IMR-90 (cell line): Measurements from ENCODE around the gene EHMT1. TPM values are rescaled to one million over a fixed set of nuclear protein-coding genes. Genes with fewer than 3 reads are reported as not detected.

ENCODE experiments used
- ATAC-seq: fragments of 200-7000 bp; cut with Tn5 transposase; 2 replicates; pipeline ENCODE4 v1.9.1; 2020; ENCODE audit warnings: low read depth, mild to moderate bottlenecking, moderate library complexity
- BruUV-seq: library from RNA; stranded (reverse); fragments of 400-500 nt; replicated peaks from 2 replicates; lab custom pipeline; 2021; lab: Mats Ljungman, UMichigan
- CTCF ChIA-PET: fragments of 300-600 bp; formaldehyde crosslinking; extraction: SDS; loops from one replicate; lab custom pipeline; 2021; ENCODE audit warnings: antibody characterized with exemption; lab: Yijun Ruan, JAX
- POLR2A ChIA-PET: fragments of 300-600 bp; sonication (Branson Sonifier 250); formaldehyde crosslinking; loops from one replicate; lab custom pipeline; 2022; ENCODE audit warnings: antibody characterized with exemption; ENCODE audit not compliant: unreplicated experiment; lab: Charles Lee
- DNase-seq: peaks from one replicate; pipeline ENCODE4 v3.0.0; 2013
- H2AFZ ChIP-seq: replicated peaks from 2 replicates; pipeline ENCODE3; 2013; ENCODE audit warnings: low read length, mild to moderate bottlenecking; ENCODE audit not compliant: poor library complexity
- H2AK5ac ChIP-seq: 2 replicates; pipeline ENCODE4 v1.6.1; 2013; ENCODE audit warnings: low read depth, low read length, inconsistent platforms
- H2AK9ac ChIP-seq: replicated peaks from 2 replicates; pipeline ENCODE3; 2013; ENCODE audit warnings: mild to moderate bottlenecking, low read depth, low read length, moderate library complexity; ENCODE audit not compliant: poor library complexity
- H2BK120ac ChIP-seq: 2 replicates; pipeline ENCODE4 v1.6.1; 2013; ENCODE audit warnings: low read depth, low read length, inconsistent platforms
- H2BK15ac ChIP-seq: 3 replicates; pipeline ENCODE4 v1.6.1; 2013; ENCODE audit warnings: low read depth, low read length, inconsistent platforms
- H2BK20ac ChIP-seq: 2 replicates; pipeline ENCODE4 v1.6.1; 2013; ENCODE audit warnings: low read depth, mild to moderate bottlenecking, inconsistent platforms, low read length, moderate library complexity
- H2BK5ac ChIP-seq: 2 replicates; pipeline ENCODE4 v1.6.1; 2013; ENCODE audit warnings: mild to moderate bottlenecking, low read depth, low read length, inconsistent platforms; ENCODE audit not compliant: poor library complexity, severe bottlenecking
- H3K14ac ChIP-seq: replicated peaks from 2 replicates; pipeline ENCODE4 v1.6.1; 2013; ENCODE audit warnings: low read depth, low read length, inconsistent platforms
- H3K18ac ChIP-seq: 2 replicates; pipeline ENCODE4 v1.6.1; 2013; ENCODE audit warnings: low read depth, low read length, control low read depth
- H3K23ac ChIP-seq: 2 replicates; pipeline ENCODE4 v1.6.1; 2013; ENCODE audit warnings: low read depth, low read length, inconsistent platforms
- H3K27ac ChIP-seq: 2 replicates; pipeline ENCODE4 v1.5.1; 2013; ENCODE audit warnings: mild to moderate bottlenecking, control low read depth, low read length; ENCODE audit not compliant: insufficient read depth
- H3K27me3 ChIP-seq: 2 replicates; pipeline ENCODE4 v1.6.1; 2013; ENCODE audit warnings: low read length; ENCODE audit not compliant: control insufficient read depth, insufficient read depth
- H3K36me3 ChIP-seq: 2 replicates; pipeline ENCODE4 v1.6.1; 2013; ENCODE audit warnings: low read length, mixed read lengths; ENCODE audit not compliant: control insufficient read depth, insufficient read depth
- H3K4ac ChIP-seq: 2 replicates; pipeline ENCODE4 v1.6.1; 2013; ENCODE audit warnings: low read depth, low read length, inconsistent platforms
- H3K4me1 ChIP-seq: 2 replicates; pipeline ENCODE4 v1.6.1; 2013; ENCODE audit warnings: low read length, mixed read lengths; ENCODE audit not compliant: control insufficient read depth, insufficient read depth
- H3K4me2 ChIP-seq: 2 replicates; pipeline ENCODE4 v1.6.1; 2013; ENCODE audit warnings: low read depth, mild to moderate bottlenecking, control low read depth, low read length, moderate library complexity
- H3K4me3 ChIP-seq: 2 replicates; pipeline ENCODE4 v1.5.1; 2013; ENCODE audit warnings: low read depth, mild to moderate bottlenecking, control low read depth, low read length, moderate library complexity; ENCODE audit not compliant: insufficient read depth
- H3K56ac ChIP-seq: 2 replicates; pipeline ENCODE4 v1.6.1; 2013; ENCODE audit warnings: low read length, inconsistent platforms; ENCODE audit not compliant: insufficient read depth; ENCODE audit errors: extremely low read depth
- H3K79me1 ChIP-seq, 2 experiments: 2 replicates each; pipeline ENCODE4 v1.6.1; 2013; ENCODE audit warnings: low read length in 2 of 2, inconsistent platforms in 1 of 2, low read depth in 1 of 2
- H3K9ac ChIP-seq: 2 replicates; pipeline ENCODE4 v1.6.1; 2013; ENCODE audit warnings: low read depth, low read length, control low read depth
- H3K9me1 ChIP-seq: 2 replicates; pipeline ENCODE4 v1.6.1; 2013; ENCODE audit warnings: low read length, inconsistent platforms; ENCODE audit not compliant: insufficient read depth
- H3K9me3 ChIP-seq: 2 replicates; pipeline ENCODE4 v1.6.1; 2013; ENCODE audit warnings: low read length; ENCODE audit not compliant: control insufficient read depth, insufficient read depth
- H4K20me1 ChIP-seq: 2 replicates; pipeline ENCODE4 v1.6.1; 2013; ENCODE audit warnings: low read length, inconsistent platforms; ENCODE audit not compliant: insufficient read depth
- H4K5ac ChIP-seq: 2 replicates; pipeline ENCODE4 v1.6.1; 2013; ENCODE audit warnings: mild to moderate bottlenecking, low read depth, low read length, control low read depth
- H4K8ac ChIP-seq, 2 experiments: 2 replicates each; pipeline ENCODE4 v1.6.1; 2013; ENCODE audit warnings: low read depth in 2 of 2, low read length in 2 of 2, control low read depth in 1 of 2, inconsistent platforms in 1 of 2
- H4K91ac ChIP-seq: 2 replicates; pipeline ENCODE4 v1.6.1; 2013; ENCODE audit warnings: low read depth, low read length, inconsistent platforms; ENCODE audit not compliant: insufficient read depth
- BHLHE40 ChIP-seq: fragments of 150-350 bp; IDR thresholded peaks from 2 replicates; pipeline ENCODE4 v1.6.1; 2016; ENCODE audit warnings: mild to moderate bottlenecking, low read depth, low read length
- CEBPB ChIP-seq: IDR thresholded peaks from 2 replicates; pipeline ENCODE4 v1.6.1; 2012; ENCODE audit warnings: low read depth, low read length, improper control_type of control experiment
- CHD1 ChIP-seq: IDR thresholded peaks from 2 replicates; pipeline ENCODE4 v1.6.1; 2012; ENCODE audit warnings: low read depth, low read length, improper control_type of control experiment
- FOS ChIP-seq: fragments of 150-350 bp; IDR thresholded peaks from 2 replicates; pipeline ENCODE4 v1.6.1; 2016; ENCODE audit warnings: low read depth, low read length
- MAFK ChIP-seq: IDR thresholded peaks from 2 replicates; pipeline ENCODE4 v1.6.1; 2012; ENCODE audit warnings: low read depth, low read length, improper control_type of control experiment
- MXI1 ChIP-seq: IDR thresholded peaks from 2 replicates; pipeline ENCODE4 v1.6.1; 2012; ENCODE audit warnings: low read depth, mild to moderate bottlenecking, low read length, moderate library complexity, borderline replicate concordance
- NFE2L2 ChIP-seq: fragments of 150-350 bp; IDR thresholded peaks from 2 replicates; pipeline ENCODE4 v1.6.1; 2016; ENCODE audit warnings: low read depth, mild to moderate bottlenecking, low read length
- POLR2A ChIP-seq: IDR thresholded peaks from 2 replicates; pipeline ENCODE4 v1.6.1; 2012; ENCODE audit warnings: mild to moderate bottlenecking, low read depth, low read length
- RAD21 ChIP-seq: IDR thresholded peaks from 2 replicates; pipeline ENCODE4 v1.6.1; 2012; ENCODE audit warnings: low read length, improper control_type of control experiment
- RCOR1 ChIP-seq: IDR thresholded peaks from 2 replicates; pipeline ENCODE4 v1.6.1; 2012; ENCODE audit warnings: mild to moderate bottlenecking, low read length, improper control_type of control experiment; ENCODE audit not compliant: insufficient replicate concordance
- RFX5 ChIP-seq: IDR thresholded peaks from 2 replicates; pipeline ENCODE4 v1.8.0; 2012; ENCODE audit warnings: low read depth, mild to moderate bottlenecking, low read length, moderate library complexity
- SMC3 ChIP-seq: fragments of 150-350 bp; IDR thresholded peaks from 2 replicates; pipeline ENCODE4 v1.6.1; 2016; ENCODE audit warnings: low read depth, mild to moderate bottlenecking, antibody characterized with exemption, low read length, moderate library complexity
- USF2 ChIP-seq: fragments of 150-350 bp; IDR thresholded peaks from 2 replicates; pipeline ENCODE4 v1.6.1; 2017; ENCODE audit warnings: mild to moderate bottlenecking, antibody characterized with exemption, low read length, low read depth
- WGBS, 2 experiments: methylation state at CpG; one replicate each; pipeline versions ENCODE4 v1.1.5 to v1.1.7; 2013; ENCODE audit warnings: missing lambda C conversion rate in 2 of 2; ENCODE audit not compliant: insufficient read length in 1 of 2; ENCODE audit errors: extremely low coverage in 2 of 2; 5-methylcytosine and 5-hydroxymethylcytosine counted together
- dilution Hi-C: fragments of 300-500 bp; cut with HindIII; formaldehyde crosslinking; loops from one replicate; pipeline ENCODE4 v1.14.3; 2018; ENCODE audit warnings: low sequenced_read_pairs; ENCODE audit not compliant: unreplicated experiment
- in situ Hi-C: fragments of 300-500 bp; cut with MboI; formaldehyde crosslinking; loops from 3 replicates; pipeline ENCODE4 v1.14.3; 2019; ENCODE audit warnings: low sequenced_read_pairs, inconsistent platforms, mixed read lengths
- intact Hi-C: fragments of 100-400 bp; cut with micrococcal nuclease; formaldehyde crosslinking; loops from 2 replicates; pipeline ENCODE4 v1.10.0; 2022
- polyA plus RNA-seq, 3 experiments: library from polyadenylated mRNA; depleted of rRNA; stranded (reverse); fragments of >200 nt; gene quantifications; 2 replicates each; pipeline ENCODE4 v1.2.3, GENCODE V29; 2012; ENCODE audit warnings: low replicate concordance in 1 of 3
- total RNA-seq: library from RNA; depleted of rRNA; stranded (reverse); fragments of >200 nt; gene quantifications from 2 replicates; pipeline ENCODE4 v1.2.3, GENCODE V29; 2012

Gene EHMT1
- total and polyA plus RNA-seq, 2 of the 4 experiments (the other 2 are of a cell fraction): 32.8 to 35.1 TPM

GRCh38 chr9:137784046-137784445 is 165.2 kb downstream of the EHMT1 start:
- Histone ChIP-seq H4K91ac (no peak overlapping the region), H3K4me1 (peaks cover 4% of the 10 kb centered on the region; the same call in 1 of the 2 replicates), H3K23ac (no peak overlapping the region), H3K79me1 (peaks cover 8 to 47% of the 10 kb centered on the region in 2 experiments), H2BK15ac (no peak overlapping the region), H3K27me3 (no peaks in the 10 kb centered on the region), H4K5ac (no peak overlapping the region), H2AK9ac (peak overlapping the region; percentile 63), H3K14ac (no peak overlapping the region), H3K4me3 (no peak overlapping the region), H3K9ac (no peak overlapping the region), H2BK5ac (no peak overlapping the region), H2AFZ (no peak overlapping the region), H3K9me1 (peaks cover 9% of the 10 kb centered on the region; the same call in 1 of the 2 replicates), H3K56ac (no peak overlapping the region), H3K4me2 (no peak overlapping the region), H3K18ac (no peak overlapping the region), H2BK120ac (no peak overlapping the region), H4K8ac (no peak overlapping the region), H3K9me3 (no peaks in the 10 kb centered on the region), H2AK5ac (no peak overlapping the region), H4K20me1 (peaks cover 20% of the 10 kb centered on the region), H2BK20ac (no peak overlapping the region), H3K36me3 (peaks cover 51% of the 10 kb centered on the region), H3K27ac (no peak overlapping the region), H3K4ac (no peak overlapping the region)
- intact Hi-C loops (loop anchor here (2.0 kb wide), 1 partner anchor 111 kb away; no protein-coding TSS in a partner anchor), in situ Hi-C loops (no loop called here), dilution Hi-C loops (no loop called here)
- ATAC-seq (no peak), DNase-seq (no peak)
- no TSS peak for BruUV-seq
- ChIA-PET POLR2A (no interaction called here), CTCF (no interaction called here)
- TF ChIP-seq CEBPB (no peak), MXI1 (no peak), SMC3 (no peak), FOS (no peak), POLR2A (no peak), RCOR1 (no peak), RAD21 (no peak), CHD1 (no peak), NFE2L2 (no peak), USF2 (no peak), BHLHE40 (no peak), MAFK (no peak), RFX5 (no peak)
- WGBS, 2 experiments: 84% methylated on average over 3 of the region's 12 CpGs; no CpG with 5 or more reads in 1 of the 2 experiments
